22Rv1 (cell line): Measurements from ENCODE around the gene FNTB.

Source experiments
- H3K27ac ChIP-seq: fragments of 450-650 bp; 2 replicates; pipeline ENCODE4 v1.5.1; 2017
- CTCF ChIP-seq: fragments of 450-650 bp; IDR thresholded peaks from 2 replicates; pipeline ENCODE4 v1.5.1; 2017; ENCODE audit warnings: mild to moderate bottlenecking
- ZFX ChIP-seq: fragments of 450-650 bp; IDR thresholded peaks from 2 replicates; pipeline ENCODE4 v1.6.1; 2017; ENCODE audit warnings: antibody characterized with exemption, borderline replicate concordance

Gene FNTB

GRCh38 chr14:65095633-65096205 is 109.0 kb downstream of the FNTB start:
- no peak for TF ChIP-seq ZFX
- TF ChIP-seq CTCF: no peak
- peak overlapping the region; percentile 94 for H3K27ac ChIP-seq

GRCh38 chr14:65096323-65097089 is 109.8 kb downstream of the FNTB start:
- peak overlapping the region; percentile 94 for H3K27ac ChIP-seq
- TF ChIP-seq CTCF (no peak), ZFX (no peak)

GRCh38 chr14:65098586-65098985 is 111.9 kb downstream of the FNTB start:
- TF ChIP-seq ZFX (no peak), CTCF (no peak)
- peak overlapping the region; percentile 94 for H3K27ac ChIP-seq

GRCh38 chr14:65100922-65101541 is 114.3 kb downstream of the FNTB start:
- TF ChIP-seq ZFX: no peak
- no peak for TF ChIP-seq CTCF
- no peak overlapping the region for H3K27ac ChIP-seq

GRCh38 chr14:65101631-65102440 is 115.1 kb downstream of the FNTB start:
- TF ChIP-seq CTCF: no peak
- TF ChIP-seq ZFX: no peak
- H3K27ac ChIP-seq: peak overlapping the region; percentile 88

- peak within 1 kb of the TSS; percentile 88 for H3K27ac ChIP-seq
- TF ChIP-seq CTCF (no peak), ZFX (no peak)
These were observed 115.9 kb downstream of the FNTB start, which contains the start of gene MAX for GRCh38 chr14:65102441-65103149. MAX (minus strand) TSS chr14:65102517; CDS start chr14:65102339, 178 bp downstream.
